ENCODE data around the gene RXFP2. TPM values are rescaled to one million over a fixed set of nuclear protein-coding genes. Genes with fewer than 3 reads are reported as not detected.

Gene RXFP2
- total and polyA plus RNA-seq, 2 of the 8 experiments (the other 6 are each of a cell fraction or from before 2014, with no cell fraction given): not detected

DNA sequence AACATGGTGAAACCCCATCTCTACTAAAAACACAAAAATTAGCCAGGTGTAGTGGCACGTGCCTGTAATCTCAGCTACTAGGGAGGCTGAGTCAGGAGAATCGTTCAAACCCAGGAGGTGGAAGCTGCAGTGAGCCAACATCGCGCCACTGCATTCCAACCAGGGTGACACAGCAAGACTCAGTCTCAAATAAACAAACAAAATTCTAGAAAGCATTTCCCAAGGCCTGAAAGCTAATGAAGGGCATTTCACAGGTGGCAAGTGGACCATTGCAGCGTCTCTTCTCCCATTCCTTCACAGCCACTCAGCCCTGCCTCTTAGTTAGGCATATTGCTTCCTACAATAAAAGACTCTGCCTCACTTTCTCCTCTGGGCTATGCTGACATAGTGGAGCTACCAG is 13.5 kb upstream of the RXFP2 start:
- Histone ChIP-seq H2AFZ (ENCODE audit: low read length) (no peak overlapping the region), H3K36me3 (ENCODE audit: control insufficient read depth in 2 of 4, insufficient read depth in 4 of 4, low read length in 3 of 4) (no peaks in the 10 kb centered on the region), H2BK120ac (replicated peaks; ENCODE audit: low read depth, low read length) (no peak overlapping the region), H3K9ac (replicated peaks in 1 of 4; ENCODE audit: extremely low read depth in 1 of 4, low read depth in 3 of 4, low read length in 3 of 4) (no peak overlapping the region), H4K8ac (ENCODE audit: extremely low read depth, insufficient read depth, low read length) (no peak overlapping the region), H2BK15ac (ENCODE audit: low read length) (no peak overlapping the region), H3K79me2 (ENCODE audit: control insufficient read depth in 1 of 2, insufficient read depth in 2 of 2, low read length in 2 of 2) (no peaks in the 10 kb centered on the region), H2BK20ac (ENCODE audit: low read length) (no peak overlapping the region), H3K4me2 (ENCODE audit: insufficient read depth in 1 of 2, low read depth in 2 of 2, low read length in 2 of 2) (no peak overlapping the region), H4K91ac (replicated peaks; ENCODE audit: insufficient read length, low read length) (no peak overlapping the region), H3K56ac (replicated peaks; ENCODE audit: insufficient read length, low read depth, low read length) (no peak overlapping the region), H3K23ac (ENCODE audit: insufficient read length) (no peak overlapping the region), H3K4me3 (ENCODE audit: extremely low read depth in 1 of 4, insufficient read depth in 2 of 4, low read depth in 3 of 4, low read length in 4 of 4) (no peak overlapping the region), H3K4me1 (replicated peaks in 1 of 4; ENCODE audit: control insufficient read depth in 3 of 4, insufficient read depth in 4 of 4, low read length in 3 of 4) (no peaks in the 10 kb centered on the region), H3K27me3 (replicated peaks in 1 of 4; ENCODE audit: control insufficient read depth in 3 of 4, extremely low read depth in 1 of 4, insufficient read depth in 3 of 4, low read length in 3 of 4) (no peaks in the 10 kb centered on the region), H3K79me1 (ENCODE audit: low read depth, low read length) (no peaks in the 10 kb centered on the region), H3K18ac (ENCODE audit: extremely low read depth, low read length) (no peak overlapping the region), H4K20me1 (replicated peaks in 1 of 2; ENCODE audit: control insufficient read depth in 1 of 2, insufficient read depth in 2 of 2, low read length in 2 of 2) (no peaks in the 10 kb centered on the region), H3K9me3 (ENCODE audit: insufficient read depth in 2 of 2, low read depth in 1 of 2, low read length in 1 of 2) (no peaks in the 10 kb centered on the region), H3K14ac (ENCODE audit: insufficient read length) (no peak overlapping the region), H2BK12ac (ENCODE audit: low read depth, low read length) (no peak overlapping the region), H3K4ac (replicated peaks; ENCODE audit: insufficient read length, low read depth, low read length) (no peak overlapping the region), H2BK5ac (ENCODE audit: low read depth, low read length) (no peak overlapping the region), H2AK5ac (ENCODE audit: low read depth, low read length) (no peak overlapping the region), H3K27ac (ENCODE audit: low read depth, low read length) (no peak overlapping the region), H3K23me2 (ENCODE audit: low read depth, low read length) (no peaks in the 10 kb centered on the region), H4K5ac (ENCODE audit: insufficient read length, low read depth, low read length) (no peak overlapping the region)
- WGBS, 2 experiments (ENCODE audit: extremely low coverage in 1 of 2, insufficient coverage in 1 of 2, insufficient read length in 1 of 2, insufficient replicate concordance in 2 of 2, low coverage in 1 of 2, low lambda C conversion rate in 2 of 2, missing lambda C conversion rate in 1 of 2): 88% methylated on average over 5 of the region's 5 CpGs; no CpG with 5 or more reads in 1 of the 2 experiments
- POLR2A ChIA-PET (ENCODE audit: partially characterized antibody): no interaction called here
- TF ChIP-seq SIX5 (IDR thresholded peaks at IDR 0.05; ENCODE audit: low read depth, low read length) (no peak), TBP (IDR thresholded peaks at IDR 0.05; ENCODE audit: low read depth, low read length) (no peak), SRF (IDR thresholded peaks at IDR 0.05; ENCODE audit: low read depth, low read length) (no peak), HDAC2 (IDR thresholded peaks at IDR 0.05; ENCODE audit: borderline replicate concordance in 1 of 2, low read depth in 2 of 2, low read length in 2 of 2) (no peak), RXRA (IDR thresholded peaks at IDR 0.05; ENCODE audit: insufficient read depth, low read depth, low read length) (no peak), HDAC6 (IDR thresholded peaks at IDR 0.05; ENCODE audit: low read depth, low read length) (no peak), ZNF274 (IDR thresholded peaks at IDR 0.05; ENCODE audit: borderline replicate concordance, extremely low read depth, low read length) (no peak), CBX5 (IDR thresholded peaks at IDR 0.05; ENCODE audit: low read depth, low read length) (no peak)
- CTCF ChIA-PET (ENCODE audit: partially characterized antibody): interaction anchor here (0.7 kb wide), 1 partner anchor 190 kb away, joined by 3 read pairs; no protein-coding TSS in a partner anchor
- DNase-seq (ENCODE audit: low read depth in 1 of 2, low spot score in 2 of 2) (no peak), FAIRE-seq (no peak)
